Astrocyte of the hippocampus (primary cell): ENCODE measurements around the gene LUC7L3.
"Not testable (repeated sequence)": the region's sequence is repeated elsewhere in the genome, so short reads cannot be mapped to it uniquely, and the experiment has no call there.

Experiments
- DNase-seq: peaks from one replicate; pipeline ENCODE4 v3.0.0; 2011; ENCODE audit warnings: low read depth, low spot score

Gene LUC7L3, protein sequence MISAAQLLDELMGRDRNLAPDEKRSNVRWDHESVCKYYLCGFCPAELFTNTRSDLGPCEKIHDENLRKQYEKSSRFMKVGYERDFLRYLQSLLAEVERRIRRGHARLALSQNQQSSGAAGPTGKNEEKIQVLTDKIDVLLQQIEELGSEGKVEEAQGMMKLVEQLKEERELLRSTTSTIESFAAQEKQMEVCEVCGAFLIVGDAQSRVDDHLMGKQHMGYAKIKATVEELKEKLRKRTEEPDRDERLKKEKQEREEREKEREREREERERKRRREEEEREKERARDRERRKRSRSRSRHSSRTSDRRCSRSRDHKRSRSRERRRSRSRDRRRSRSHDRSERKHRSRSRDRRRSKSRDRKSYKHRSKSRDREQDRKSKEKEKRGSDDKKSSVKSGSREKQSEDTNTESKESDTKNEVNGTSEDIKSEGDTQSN

DNA sequence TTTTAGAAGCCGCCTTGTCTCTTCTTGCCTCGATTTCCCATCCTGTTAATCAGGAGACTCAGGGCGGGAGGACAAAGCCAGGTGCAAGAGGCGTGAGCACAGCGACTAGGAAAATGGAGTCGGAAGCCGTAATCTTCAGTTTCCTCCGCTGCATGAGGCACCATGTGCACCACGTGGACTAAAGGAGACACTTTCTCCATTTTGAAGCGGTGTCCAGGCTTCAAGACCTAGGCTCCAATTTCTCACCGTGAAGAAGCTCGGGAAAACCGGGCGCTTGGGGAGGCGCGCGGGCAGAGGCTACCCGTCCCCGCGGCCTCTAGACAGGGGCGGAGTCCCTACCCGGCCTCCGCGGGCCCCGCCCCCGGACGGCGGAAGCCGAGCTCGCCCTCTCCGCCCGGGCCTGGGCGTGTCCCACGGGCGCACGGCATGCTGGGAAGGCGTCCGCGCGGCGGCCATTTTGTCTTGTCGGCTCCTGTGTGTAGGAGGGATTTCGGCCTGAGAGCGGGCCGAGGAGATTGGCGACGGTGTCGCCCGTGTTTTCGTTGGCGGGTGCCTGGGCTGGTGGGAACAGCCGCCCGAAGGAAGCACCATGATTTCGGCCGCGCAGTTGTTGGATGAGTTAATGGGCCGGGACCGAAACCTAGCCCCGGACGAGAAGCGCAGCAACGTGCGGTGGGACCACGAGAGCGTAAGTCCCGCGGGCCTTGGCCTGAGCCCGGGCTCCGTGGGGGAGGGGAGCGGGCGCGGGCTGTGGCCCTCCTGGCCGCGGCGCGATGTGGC is at the start of gene LUC7L3:
Gene LUC7L3, plus strand, starts transcription at position 460 of the 780 bp plus-strand sequence. Its CDS starts 130 bp downstream, at position 590.
- peak; percentile 98 for DNase-seq

DNA sequence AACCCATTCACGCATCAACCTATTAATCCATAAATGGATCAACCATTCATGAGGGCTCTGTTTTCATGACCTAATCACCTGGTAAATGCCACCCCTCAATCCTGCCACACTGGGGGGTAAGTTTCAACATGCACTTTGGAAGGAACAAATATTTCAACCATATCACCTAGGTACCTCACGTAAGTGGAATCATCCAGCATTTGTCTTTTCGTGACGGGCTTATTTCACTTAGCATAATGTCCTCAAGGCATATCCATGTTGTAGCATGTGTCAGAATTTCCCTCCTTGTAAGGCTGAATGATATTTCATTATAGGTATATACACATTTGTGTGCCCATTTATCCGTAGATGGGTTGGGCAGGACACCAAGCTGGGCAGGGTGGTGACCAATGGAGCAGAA is 47.3 kb upstream of the LUC7L3 start:
- DNase-seq, result no peak

DNA sequence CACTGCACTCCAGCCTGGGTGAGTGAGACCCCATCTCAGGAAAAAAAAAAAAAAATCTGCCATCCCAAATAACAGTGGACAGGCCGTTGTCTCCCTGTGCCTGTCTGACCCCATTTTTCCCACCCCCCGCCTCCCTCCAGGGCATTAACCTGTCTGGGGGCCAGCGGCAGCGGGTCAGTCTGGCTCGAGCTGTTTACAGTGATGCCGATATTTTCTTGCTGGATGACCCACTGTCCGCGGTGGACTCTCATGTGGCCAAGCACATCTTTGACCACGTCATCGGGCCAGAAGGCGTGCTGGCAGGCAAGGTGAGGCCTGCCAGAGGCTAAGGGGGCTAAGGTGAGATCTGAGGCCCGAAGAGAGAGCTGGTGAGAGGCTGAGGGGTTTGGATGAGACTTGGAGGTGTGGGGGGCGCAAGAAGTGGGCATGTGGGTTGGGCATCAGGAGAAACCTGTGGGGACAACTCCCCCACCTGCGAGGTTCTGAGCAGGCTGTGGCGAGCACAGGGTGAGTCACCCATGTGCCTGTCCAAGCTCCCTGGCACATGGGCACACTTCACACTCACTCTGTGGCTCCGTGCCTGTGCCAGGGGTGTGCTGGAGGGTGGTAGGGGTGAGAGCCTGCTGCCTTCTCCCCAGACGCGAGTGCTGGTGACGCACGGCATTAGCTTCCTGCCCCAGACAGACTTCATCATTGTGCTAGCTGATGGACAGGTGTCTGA is 46.4 kb upstream of the LUC7L3 start:
- peak; percentile 42 for DNase-seq

DNA sequence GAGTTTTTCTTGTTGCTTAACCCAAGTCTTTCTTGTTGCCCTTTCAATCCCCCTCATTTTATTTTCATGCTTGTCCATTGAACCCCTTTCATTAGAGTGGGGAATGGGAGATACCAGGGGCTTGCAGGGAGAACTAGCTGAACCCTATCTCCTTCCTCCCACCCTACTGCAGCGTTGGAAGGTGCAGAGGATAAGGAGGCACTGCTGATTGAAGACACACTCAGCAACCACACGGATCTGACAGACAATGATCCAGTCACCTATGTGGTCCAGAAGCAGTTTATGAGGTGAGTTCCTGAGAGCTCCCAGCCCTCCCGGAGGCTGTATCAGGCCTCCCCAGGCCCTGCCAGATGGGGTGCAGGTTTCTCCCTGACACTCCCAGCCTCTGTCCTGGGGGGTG is 44.2 kb upstream of the LUC7L3 start:
- DNase-seq, result no peak

DNA sequence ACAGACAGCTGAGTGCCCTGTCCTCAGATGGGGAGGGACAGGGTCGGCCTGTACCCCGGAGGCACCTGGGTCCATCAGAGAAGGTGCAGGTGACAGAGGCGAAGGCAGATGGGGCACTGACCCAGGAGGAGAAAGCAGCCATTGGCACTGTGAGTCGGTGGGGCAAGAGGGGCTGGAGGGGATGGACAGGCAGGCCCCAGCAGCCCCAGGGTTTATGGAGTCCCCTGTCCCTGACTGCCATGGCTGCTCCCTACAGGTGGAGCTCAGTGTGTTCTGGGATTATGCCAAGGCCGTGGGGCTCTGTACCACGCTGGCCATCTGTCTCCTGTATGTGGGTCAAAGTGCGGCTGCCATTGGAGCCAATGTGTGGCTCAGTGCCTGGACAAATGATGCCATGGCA is 43.8 kb upstream of the LUC7L3 start:
- no peak for DNase-seq

DNA sequence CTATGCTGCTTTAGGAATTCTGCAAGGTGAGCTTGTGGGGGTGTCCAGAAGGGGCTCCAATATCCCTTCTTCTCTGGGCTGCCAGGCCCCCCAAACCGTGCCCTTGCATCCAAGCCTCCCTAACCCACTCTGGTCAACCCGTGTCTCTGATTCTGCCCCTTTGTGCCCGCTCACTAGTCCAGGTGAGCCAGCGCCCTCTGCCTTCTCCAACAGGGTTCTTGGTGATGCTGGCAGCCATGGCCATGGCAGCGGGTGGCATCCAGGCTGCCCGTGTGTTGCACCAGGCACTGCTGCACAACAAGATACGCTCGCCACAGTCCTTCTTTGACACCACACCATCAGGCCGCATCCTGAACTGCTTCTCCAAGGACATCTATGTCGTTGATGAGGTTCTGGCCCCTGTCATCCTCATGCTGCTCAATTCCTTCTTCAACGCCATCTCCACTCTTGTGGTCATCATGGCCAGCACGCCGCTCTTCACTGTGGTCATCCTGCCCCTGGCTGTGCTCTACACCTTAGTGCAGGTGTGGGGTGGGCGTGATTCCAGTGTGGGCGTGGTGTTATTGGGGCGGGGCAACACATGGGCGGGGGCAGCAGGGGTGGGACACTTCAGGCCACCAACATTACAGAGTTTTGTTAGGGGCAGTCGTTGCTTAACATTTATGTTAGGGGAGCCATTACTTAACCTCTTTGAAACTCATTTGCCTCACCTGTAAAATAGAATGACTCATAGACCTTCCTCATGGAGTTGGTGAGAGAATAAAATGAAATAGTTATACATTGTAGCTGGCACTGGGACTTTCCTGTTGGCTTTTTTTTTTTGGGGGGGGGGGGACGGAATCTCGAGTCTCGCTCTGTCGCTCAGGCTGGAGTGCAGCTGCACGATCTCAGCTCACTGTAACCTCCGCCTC is 43.1 kb upstream of the LUC7L3 start:
- DNase-seq, result no peak

DNA sequence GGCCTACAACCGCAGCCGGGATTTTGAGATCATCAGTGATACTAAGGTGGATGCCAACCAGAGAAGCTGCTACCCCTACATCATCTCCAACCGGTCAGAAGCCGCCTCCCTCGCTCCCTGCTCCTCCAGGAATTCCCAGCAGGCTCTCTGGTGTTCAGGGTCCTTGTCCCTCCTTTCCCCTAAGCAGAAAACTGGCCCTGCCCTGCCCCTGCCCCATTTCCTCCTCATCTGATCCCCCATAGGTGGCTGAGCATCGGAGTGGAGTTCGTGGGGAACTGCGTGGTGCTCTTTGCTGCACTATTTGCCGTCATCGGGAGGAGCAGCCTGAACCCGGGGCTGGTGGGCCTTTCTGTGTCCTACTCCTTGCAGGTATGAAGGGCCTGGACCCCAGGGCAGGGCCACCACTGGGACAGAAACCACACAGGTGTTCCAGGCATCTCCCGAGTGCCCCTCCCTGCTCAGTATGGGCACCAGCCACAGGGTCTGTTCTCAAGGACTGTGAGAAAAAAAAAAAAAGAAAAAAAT is 41.5 kb upstream of the LUC7L3 start:
- DNase-seq, result no peak

DNA sequence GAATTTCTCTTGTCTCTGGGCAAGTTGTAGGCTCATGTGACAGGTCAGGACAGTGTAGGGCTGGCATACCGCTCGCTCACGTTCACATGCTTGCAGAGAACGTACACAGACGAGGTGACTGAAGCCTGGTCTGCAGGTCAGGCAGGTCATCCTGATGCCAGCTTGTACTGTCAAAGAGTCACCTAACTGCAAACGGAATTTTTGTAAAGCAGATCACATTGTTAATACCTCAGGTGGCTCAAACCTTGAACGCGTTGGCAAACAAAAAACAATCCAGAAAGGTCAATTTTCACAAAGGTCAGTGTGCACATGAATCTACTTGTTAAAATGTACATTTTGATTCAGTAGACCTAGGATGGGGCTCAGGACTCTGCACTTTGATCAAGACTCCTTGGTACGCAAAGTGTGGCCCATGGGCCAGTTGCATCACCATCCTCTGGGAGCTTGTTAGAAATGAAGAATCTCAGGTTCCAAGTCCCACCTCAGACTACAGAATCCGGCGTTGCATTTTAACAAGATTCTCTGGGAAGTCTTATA is 40.3 kb upstream of the LUC7L3 start:
- no peak for DNase-seq

DNA sequence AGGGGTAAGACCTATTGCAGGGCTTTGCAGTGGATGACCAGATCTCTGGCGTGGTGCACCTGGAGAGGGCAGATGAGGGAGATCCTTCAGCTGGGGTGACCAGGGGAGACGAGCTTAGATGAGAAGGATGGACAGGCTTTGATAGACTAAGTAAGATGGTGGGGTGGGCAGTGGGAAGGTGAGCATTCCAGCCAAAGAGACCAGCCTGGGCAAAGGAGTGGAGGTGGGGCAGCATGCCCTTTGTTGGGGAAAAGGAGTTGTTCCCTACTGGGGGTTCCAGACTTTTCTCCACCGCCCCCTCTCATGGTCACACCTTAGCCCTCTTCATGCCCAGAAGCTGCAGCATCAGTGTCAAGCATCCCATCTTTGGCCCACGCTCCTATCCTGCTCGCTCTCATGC is 39.3 kb upstream of the LUC7L3 start:
- no peak for DNase-seq

DNA sequence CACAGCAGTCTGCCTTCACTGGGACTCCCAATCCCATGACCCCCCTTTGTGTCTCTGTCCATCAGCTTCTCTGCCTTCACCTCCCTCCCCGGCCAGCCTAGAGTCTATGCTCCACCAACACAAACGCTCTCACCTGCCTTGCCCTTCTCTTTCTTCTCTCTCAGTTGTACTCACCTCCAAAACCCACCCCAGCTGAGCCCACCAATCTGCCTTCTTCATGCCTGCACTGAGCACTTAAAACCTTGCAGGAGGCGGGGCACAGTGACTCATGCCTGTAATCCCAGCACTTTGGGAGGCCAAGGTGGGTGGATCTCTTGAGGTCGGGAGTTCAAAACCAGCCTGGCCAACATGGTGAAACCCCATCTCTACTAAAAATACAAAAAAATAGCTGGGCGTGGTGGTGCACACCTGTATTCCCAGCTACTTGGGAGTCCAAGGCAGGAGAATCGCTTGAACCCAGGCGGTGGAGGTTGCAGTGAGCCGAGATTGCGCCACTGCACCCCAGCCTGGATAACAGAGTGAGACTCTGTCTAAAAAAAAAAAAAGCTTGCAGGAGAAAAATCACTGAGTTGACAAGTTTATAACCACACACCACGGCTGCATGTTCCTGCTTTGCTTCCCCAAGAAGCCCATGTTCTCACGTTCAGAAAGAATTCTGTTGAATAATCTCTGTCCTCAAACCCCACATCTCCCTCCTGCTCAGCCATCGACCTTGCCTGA is 38.7 kb upstream of the LUC7L3 start:
- DNase-seq, result not testable (repeated sequence)

DNA sequence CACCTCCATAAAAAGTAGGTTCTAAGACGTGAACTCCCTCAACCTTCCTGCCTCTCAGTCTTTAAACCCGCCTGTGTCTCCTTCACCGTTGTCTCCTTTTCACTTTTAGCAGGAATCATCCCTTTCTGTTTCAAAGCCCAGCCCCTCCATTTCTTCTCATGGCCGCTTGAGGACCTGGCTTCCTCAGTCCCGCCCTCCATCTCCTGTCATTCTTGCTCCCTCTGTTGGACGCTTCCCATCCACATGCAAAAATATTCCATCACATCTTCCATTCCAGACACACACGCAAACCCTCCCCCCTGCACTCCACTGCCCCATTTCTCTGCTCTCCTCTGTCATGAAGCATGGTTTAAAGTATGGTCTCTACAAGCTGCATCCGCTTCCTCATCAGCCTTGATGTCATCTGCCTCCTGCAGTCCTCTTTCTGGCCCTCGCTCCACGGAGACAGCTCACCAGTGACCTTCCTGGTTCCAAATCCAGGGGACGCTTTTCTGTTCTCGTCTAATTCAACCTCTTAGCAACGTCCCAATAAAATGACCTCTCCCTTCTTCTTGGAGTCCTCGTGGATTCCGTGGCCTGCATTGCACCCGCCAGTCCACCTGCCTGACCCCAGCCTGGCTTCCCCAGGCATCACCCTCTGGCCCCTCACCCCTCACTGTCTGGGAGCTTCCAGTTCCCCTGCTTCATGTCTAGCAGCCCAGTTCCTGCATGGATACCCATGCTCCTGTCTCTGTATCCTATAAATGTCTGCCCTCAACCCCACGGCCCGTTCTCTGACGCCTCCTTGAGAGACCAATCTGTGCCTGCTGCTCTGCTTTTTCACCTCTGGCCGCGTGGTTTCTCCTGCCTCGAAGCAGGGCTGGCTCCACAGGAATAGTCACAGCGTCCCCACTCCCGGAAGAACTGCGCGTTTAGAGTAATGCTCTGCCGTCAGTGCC is 37.9 kb upstream of the LUC7L3 start:
- DNase-seq, result peak; percentile 82

DNA sequence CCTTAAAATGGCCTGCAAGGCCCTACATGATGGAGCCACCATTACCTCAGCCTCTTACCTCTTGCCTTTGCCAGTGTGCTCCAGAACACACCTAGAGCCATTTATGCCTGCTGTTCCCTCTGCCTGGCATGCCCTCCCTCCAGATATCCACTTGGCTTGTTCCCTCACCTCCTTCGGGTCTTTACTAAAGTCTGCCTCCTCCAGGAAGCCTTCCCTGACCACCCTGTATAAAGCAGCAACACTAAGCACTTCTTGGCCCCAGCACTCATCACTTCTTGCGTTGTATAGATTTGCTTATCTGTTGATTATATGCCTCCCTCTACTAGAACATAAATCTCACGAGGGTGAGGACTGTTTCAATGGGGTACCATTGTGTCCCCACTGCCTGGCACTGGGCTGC is 37.0 kb upstream of the LUC7L3 start:
- no peak for DNase-seq

DNA sequence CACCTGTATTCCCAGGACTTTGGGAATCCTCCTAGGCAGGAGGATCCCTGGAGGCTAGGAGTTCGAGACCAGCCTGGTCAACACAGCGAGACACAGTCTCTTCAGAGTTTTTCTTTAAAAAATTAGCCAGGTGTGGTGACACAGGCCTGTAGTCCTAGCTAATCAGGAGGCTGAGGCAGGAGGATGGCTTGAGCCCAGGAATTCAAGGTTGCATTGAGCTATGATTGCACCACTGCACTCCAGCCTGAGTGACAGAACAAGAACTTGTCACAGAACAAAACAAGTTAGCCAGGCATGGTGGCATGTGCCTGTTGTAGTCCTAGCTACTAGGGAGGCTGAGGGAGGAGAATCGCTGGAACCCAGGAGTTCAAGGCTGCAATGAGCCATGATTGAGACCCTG is 36.5 kb upstream of the LUC7L3 start:
- no peak for DNase-seq

DNA sequence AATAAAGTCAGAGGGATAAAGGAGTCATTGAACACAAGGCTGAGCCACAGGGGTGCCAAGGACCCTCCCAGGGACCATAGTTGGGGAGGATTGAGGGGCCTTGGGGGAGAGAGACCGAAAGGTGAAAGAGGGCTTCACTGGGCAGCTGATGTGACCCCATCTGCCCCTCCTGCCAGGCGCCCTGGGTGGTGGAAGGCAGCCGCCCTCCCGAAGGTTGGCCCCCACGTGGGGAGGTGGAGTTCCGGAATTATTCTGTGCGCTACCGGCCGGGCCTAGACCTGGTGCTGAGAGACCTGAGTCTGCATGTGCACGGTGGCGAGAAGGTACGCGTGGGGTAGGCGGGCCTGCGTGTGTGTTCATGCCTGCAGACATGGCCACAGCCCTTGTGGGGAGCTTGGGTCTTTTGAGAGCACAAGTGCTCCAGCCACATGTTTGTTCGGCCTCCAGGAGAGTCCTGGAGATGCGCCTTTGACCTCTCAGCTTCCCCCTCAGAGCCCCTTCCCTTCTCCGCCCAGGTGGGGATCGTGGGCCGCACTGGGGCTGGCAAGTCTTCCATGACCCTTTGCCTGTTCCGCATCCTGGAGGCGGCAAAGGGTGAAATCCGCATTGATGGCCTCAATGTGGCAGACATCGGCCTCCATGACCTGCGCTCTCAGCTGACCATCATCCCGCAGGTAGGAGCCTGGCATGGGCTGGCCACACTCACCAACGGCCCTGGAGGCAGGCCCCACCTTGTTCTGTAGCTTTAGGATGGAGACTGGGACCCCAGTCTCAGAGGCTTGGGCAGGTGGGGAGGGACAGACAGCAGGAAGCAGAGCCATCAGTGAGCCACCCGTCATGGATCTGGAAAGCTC is 35.7 kb upstream of the LUC7L3 start:
- DNase-seq, result no peak

DNA sequence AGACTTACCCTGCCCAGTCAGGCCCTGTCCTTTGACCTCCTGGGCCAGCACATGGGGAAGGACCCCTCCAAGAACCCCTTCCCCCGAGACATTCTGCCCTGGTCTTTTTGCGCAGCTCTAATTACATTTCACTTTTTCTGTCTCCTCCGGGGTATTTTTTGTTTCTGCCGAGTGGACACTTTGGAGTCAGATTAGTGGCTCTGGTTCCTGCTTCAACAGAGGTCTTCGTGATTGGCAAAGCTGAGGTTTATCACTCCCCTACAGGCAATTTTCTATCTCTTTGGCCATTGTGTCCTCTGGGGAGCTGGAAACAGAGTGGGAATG is 35.2 kb upstream of the LUC7L3 start:
- DNase-seq, result no peak

DNA sequence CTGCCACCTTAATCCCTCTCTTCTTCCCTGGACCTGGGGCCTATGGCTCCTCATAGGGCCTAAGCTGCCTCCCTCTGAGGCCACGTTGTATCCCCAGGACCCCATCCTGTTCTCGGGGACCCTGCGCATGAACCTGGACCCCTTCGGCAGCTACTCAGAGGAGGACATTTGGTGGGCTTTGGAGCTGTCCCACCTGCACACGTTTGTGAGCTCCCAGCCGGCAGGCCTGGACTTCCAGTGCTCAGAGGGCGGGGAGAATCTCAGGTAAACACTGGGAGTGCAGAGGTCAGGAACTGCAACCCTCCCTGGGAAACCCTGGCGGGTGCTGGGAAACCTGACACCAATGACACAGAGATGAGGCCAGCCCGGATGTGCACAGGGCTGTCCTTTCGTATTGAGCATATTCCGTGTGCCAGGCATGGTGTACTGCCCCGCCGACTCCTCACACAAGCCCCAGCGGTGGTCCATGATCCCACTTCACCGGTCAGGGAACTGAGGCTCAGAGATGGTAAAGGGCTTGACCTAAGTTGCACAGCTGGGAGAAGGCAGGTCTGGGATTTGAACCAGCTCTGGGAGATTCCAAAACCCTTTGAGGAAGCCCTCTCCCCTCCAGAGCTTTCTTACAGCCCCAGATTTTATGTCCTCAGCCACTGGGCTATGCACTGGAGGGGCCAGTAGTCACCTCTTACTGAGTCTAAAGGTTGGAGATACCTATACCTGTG is 34.6 kb upstream of the LUC7L3 start:
- no peak for DNase-seq

DNA sequence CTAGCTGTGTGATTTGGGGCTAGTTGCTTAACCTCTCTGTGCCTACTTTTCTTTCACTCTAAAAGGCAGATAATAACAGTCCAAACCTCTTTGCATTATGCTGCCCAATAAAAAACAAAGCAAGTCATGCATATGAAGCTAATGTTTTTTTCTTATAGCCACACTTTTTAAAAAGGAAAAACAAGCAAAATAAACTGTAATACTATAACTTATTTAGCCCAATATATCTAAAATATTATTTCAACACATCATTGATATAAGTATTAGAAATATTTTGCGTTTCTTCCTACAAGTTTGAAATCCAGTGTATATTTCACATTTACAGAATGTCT is 34.1 kb upstream of the LUC7L3 start:
- no peak for DNase-seq
